Astrocyte (in vitro differentiated cells and primary cell): Measurements from ENCODE around the gene NCOR2. TPM values are rescaled to one million over a fixed set of nuclear protein-coding genes. Genes with fewer than 3 reads are reported as not detected.

Experiments used
- DNase-seq: peaks from one replicate; pipeline ENCODE4 v3.0.0-alpha.2; 2010; ENCODE audit warnings: low read depth
- FAIRE-seq: peaks from 2 replicates; lab custom pipeline; 2011; peaks lifted over from hg19 to GRCh38; lab: Jason Lieb, UNC
- H2AFZ ChIP-seq: 2 replicates; pipeline ENCODE4 v1.6.0; 2012; ENCODE audit warnings: low read depth, low read length, inconsistent platforms
- H3K27ac ChIP-seq: 2 replicates; pipeline ENCODE4 v1.5.1; 2011; ENCODE audit warnings: low read depth, low read length, inconsistent platforms
- H3K27me3 ChIP-seq: 2 replicates; pipeline ENCODE4 v1.6.0; 2011; ENCODE audit warnings: low read length, inconsistent platforms; ENCODE audit not compliant: insufficient read depth
- H3K36me3 ChIP-seq: 2 replicates; pipeline ENCODE4 v1.5.1; 2011; ENCODE audit warnings: low read length, inconsistent platforms; ENCODE audit not compliant: insufficient read depth
- H3K4me1 ChIP-seq: 2 replicates; pipeline ENCODE4 v1.5.1; 2011; ENCODE audit warnings: low read length, inconsistent platforms; ENCODE audit not compliant: insufficient read depth
- H3K4me2 ChIP-seq: 2 replicates; pipeline ENCODE4 v1.6.0; 2012; ENCODE audit warnings: low read length, inconsistent platforms
- H3K4me3 ChIP-seq: 2 replicates; pipeline ENCODE4 v1.5.1; 2011; ENCODE audit warnings: low read depth, mild to moderate bottlenecking, low read length, inconsistent platforms; ENCODE audit not compliant: insufficient read depth
- H3K79me2 ChIP-seq: 2 replicates; pipeline ENCODE4 v1.6.0; 2012; ENCODE audit warnings: mild to moderate bottlenecking, low read length, inconsistent platforms; ENCODE audit not compliant: insufficient read depth
- H3K9ac ChIP-seq: 2 replicates; pipeline ENCODE4 v1.6.0; 2012; ENCODE audit warnings: mild to moderate bottlenecking, low read length, inconsistent platforms
- H3K9me3 ChIP-seq: 2 replicates; pipeline ENCODE4 v1.5.1; 2012; ENCODE audit warnings: low read depth, mild to moderate bottlenecking, low read length, inconsistent platforms; ENCODE audit not compliant: insufficient read depth
- H4K20me1 ChIP-seq: 2 replicates; pipeline ENCODE4 v1.6.0; 2012; ENCODE audit warnings: low read length, inconsistent platforms; ENCODE audit not compliant: insufficient read depth
- H3K27ac Mint-ChIP-seq: one replicate; pipeline ENCODE4 v1.8.0; 2021; ENCODE audit warnings: mild to moderate bottlenecking, mixed read lengths; ENCODE audit not compliant: unreplicated experiment
- H3K27me3 Mint-ChIP-seq: one replicate; pipeline ENCODE4 v1.8.0; 2021; ENCODE audit warnings: low read depth, mixed read lengths; ENCODE audit not compliant: unreplicated experiment
- H3K36me3 Mint-ChIP-seq: one replicate; pipeline ENCODE4 v1.8.0; 2021; ENCODE audit warnings: low read depth, mixed read lengths; ENCODE audit not compliant: unreplicated experiment
- H3K4me1 Mint-ChIP-seq: one replicate; pipeline ENCODE4 v1.8.0; 2021; ENCODE audit warnings: low read depth, mixed read lengths; ENCODE audit not compliant: unreplicated experiment
- H3K4me3 Mint-ChIP-seq: one replicate; pipeline ENCODE4 v1.8.0; 2021; ENCODE audit warnings: mild to moderate bottlenecking, moderate library complexity, mixed read lengths; ENCODE audit not compliant: unreplicated experiment
- H3K9me3 Mint-ChIP-seq: one replicate; pipeline ENCODE4 v1.8.0; 2021; ENCODE audit warnings: mild to moderate bottlenecking, mixed read lengths; ENCODE audit not compliant: unreplicated experiment
- CTCF ChIP-seq: IDR thresholded peaks from 2 replicates; pipeline ENCODE4 v1.5.1; 2011; ENCODE audit warnings: low read depth, mild to moderate bottlenecking, inconsistent platforms, low read length, moderate library complexity; ENCODE audit not compliant: insufficient read depth
- EZH2 ChIP-seq: IDR thresholded peaks from 2 replicates; pipeline ENCODE4 v1.6.1; 2012; ENCODE audit warnings: mild to moderate bottlenecking, low read length, inconsistent platforms; ENCODE audit not compliant: insufficient read depth
- total RNA-seq: library from RNA; stranded (reverse); gene quantifications from 2 replicates; pipeline ENCODE4 v1.2.1, GENCODE V29; 2021

The NCOR2 gene
- total RNA-seq, 1 donor from 2014 or later: 425 TPM

DNA sequence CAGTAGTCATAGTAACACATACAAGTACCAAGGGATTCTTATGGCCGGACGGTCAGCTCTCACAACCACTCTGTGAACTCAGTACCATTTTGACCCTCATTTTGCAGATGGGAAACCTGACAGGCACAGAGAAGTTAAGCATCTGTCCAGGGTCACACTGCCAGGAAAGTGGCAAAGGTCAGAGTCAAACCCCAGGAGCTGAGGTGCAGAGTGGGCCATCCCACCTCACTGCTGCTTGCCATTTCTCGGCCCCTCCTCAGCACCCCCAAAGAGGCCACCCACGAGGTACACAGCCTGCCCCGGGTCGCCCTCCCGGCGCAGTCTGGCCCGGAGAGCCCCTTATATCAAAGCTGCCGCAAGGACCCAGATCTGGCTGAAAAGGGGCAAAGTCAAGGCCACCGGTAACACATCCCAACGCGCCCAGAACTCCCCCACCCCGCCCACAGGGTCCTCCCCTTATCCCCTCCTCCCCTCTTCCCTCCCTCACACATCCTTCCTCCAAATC lies 1.7 kb downstream of the NCOR2 start:
- H3K36me3 ChIP-seq: no peaks in the 10 kb centered on the region
- H3K4me2 ChIP-seq: peak overlapping the region; percentile 89
- peak overlapping the region; percentile 90 for H3K9ac ChIP-seq
- no peak overlapping the region for H2AFZ ChIP-seq
- no peaks in the 10 kb centered on the region for H3K9me3 ChIP-seq
- Mint-ChIP-seq H3K4me1 (peaks cover 20% of the 10 kb centered on the region), H3K27ac (peak overlapping the region; percentile 68), H3K9me3 (no peaks in the 10 kb centered on the region), H3K27me3 (no peaks in the 10 kb centered on the region), H3K36me3 (peaks cover 5% of the 10 kb centered on the region), H3K4me3 (peak overlapping the region; percentile 89)
- DNase-seq: no peak
- peak overlapping the region; percentile 76 for H3K4me3 ChIP-seq
- TF ChIP-seq CTCF (no peak), EZH2 (no peak)
- no peak for FAIRE-seq
- H3K27ac ChIP-seq: peak overlapping the region; percentile 91
- peaks cover 57% of the 10 kb centered on the region for H4K20me1 ChIP-seq
- H3K79me2 ChIP-seq: peaks cover 64% of the 10 kb centered on the region
- no peaks in the 10 kb centered on the region for H3K27me3 ChIP-seq
- H3K4me1 ChIP-seq: peaks cover 33% of the 10 kb centered on the region

DNA sequence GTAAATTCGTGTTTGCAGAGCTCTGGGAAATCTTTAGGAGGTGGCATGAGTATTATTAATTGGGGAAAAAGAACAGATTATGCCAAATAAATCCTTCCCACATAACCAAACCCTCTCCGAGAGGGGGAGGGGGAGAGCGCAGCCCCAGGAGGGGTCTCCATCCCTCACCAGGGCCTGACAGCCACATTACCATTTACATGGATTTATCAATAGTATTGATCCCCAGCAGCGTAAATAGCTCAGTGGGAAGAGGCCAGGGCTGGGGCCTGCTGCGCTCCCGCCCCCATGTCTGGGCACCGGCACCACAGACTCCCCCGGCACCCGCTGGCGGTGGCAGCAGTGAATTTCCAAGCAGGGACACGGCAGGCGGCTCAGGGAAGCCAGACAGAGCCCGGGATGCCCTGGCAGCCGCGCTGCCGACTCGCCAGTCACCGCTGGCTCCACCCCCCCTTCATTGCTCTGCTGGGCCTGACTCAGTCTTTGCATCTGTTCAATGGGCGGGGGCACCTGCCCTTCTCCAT lies 2.4 kb downstream of the NCOR2 start:
- no peaks in the 10 kb centered on the region for H3K27me3 Mint-ChIP-seq
- no peak for FAIRE-seq
- H3K4me3 Mint-ChIP-seq: peak overlapping the region; percentile 89
- peaks cover 26% of the 10 kb centered on the region for H3K4me1 Mint-ChIP-seq
- Histone ChIP-seq H3K9me3 (no peaks in the 10 kb centered on the region), H2AFZ (no peak overlapping the region), H3K4me1 (peaks cover 33% of the 10 kb centered on the region), H3K27me3 (no peaks in the 10 kb centered on the region), H4K20me1 (peaks cover 64% of the 10 kb centered on the region), H3K27ac (no peak overlapping the region), H3K4me3 (peak overlapping the region; percentile 50), H3K4me2 (peak overlapping the region; percentile 89), H3K79me2 (peaks cover 70% of the 10 kb centered on the region), H3K36me3 (no peaks in the 10 kb centered on the region), H3K9ac (peak overlapping the region; percentile 65)
- peak overlapping the region; percentile 68 for H3K27ac Mint-ChIP-seq
- no peaks in the 10 kb centered on the region for H3K9me3 Mint-ChIP-seq
- TF ChIP-seq CTCF (no peak), EZH2 (no peak)
- no peak for DNase-seq
- peaks cover 5% of the 10 kb centered on the region for H3K36me3 Mint-ChIP-seq

- peaks cover 70% of the 10 kb centered on the region for H4K20me1 ChIP-seq
- Mint-ChIP-seq H3K4me3 (peak overlapping the region; percentile 82), H3K27ac (peak overlapping the region; percentile 77), H3K36me3 (peaks cover 5% of the 10 kb centered on the region), H3K4me1 (peaks cover 26% of the 10 kb centered on the region), H3K27me3 (no peaks in the 10 kb centered on the region), H3K9me3 (no peaks in the 10 kb centered on the region)
- DNase-seq (no peak), FAIRE-seq (no peak)
- H3K27ac ChIP-seq: no peak overlapping the region
- H3K27me3 ChIP-seq: no peaks in the 10 kb centered on the region
- no peak overlapping the region for H2AFZ ChIP-seq
- H3K4me2 ChIP-seq: peak overlapping the region; percentile 89
- TF ChIP-seq CTCF (no peak), EZH2 (no peak)
- peaks cover 32% of the 10 kb centered on the region for H3K4me1 ChIP-seq
- H3K79me2 ChIP-seq: peaks cover 77% of the 10 kb centered on the region
- no peaks in the 10 kb centered on the region for H3K36me3 ChIP-seq
- peak overlapping the region; percentile 50 for H3K4me3 ChIP-seq
- H3K9ac ChIP-seq: peak overlapping the region; percentile 65
- no peaks in the 10 kb centered on the region for H3K9me3 ChIP-seq
These were observed 3.0 kb downstream of the NCOR2 start for GRCh38 chr12:124564232-124564958.
